Astrocyte (in vitro differentiated cells and primary cell): ENCODE data around the gene SCAF11. TPM values are rescaled to one million over a fixed set of nuclear protein-coding genes. Genes with fewer than 3 reads are reported as not detected.

Source experiments
- DNase-seq: peaks from one replicate; pipeline ENCODE4 v3.0.0-alpha.2; 2010; ENCODE audit warnings: low read depth
- FAIRE-seq: peaks from 2 replicates; lab custom pipeline; 2011; peaks lifted over from hg19 to GRCh38; lab: Jason Lieb, UNC
- H2AFZ ChIP-seq: 2 replicates; pipeline ENCODE4 v1.6.0; 2012; ENCODE audit warnings: low read depth, low read length, inconsistent platforms
- H3K27ac ChIP-seq: 2 replicates; pipeline ENCODE4 v1.5.1; 2011; ENCODE audit warnings: low read depth, low read length, inconsistent platforms
- H3K27me3 ChIP-seq: 2 replicates; pipeline ENCODE4 v1.6.0; 2011; ENCODE audit warnings: low read length, inconsistent platforms; ENCODE audit not compliant: insufficient read depth
- H3K36me3 ChIP-seq: 2 replicates; pipeline ENCODE4 v1.5.1; 2011; ENCODE audit warnings: low read length, inconsistent platforms; ENCODE audit not compliant: insufficient read depth
- H3K4me1 ChIP-seq: 2 replicates; pipeline ENCODE4 v1.5.1; 2011; ENCODE audit warnings: low read length, inconsistent platforms; ENCODE audit not compliant: insufficient read depth
- H3K4me2 ChIP-seq: 2 replicates; pipeline ENCODE4 v1.6.0; 2012; ENCODE audit warnings: low read length, inconsistent platforms
- H3K4me3 ChIP-seq: 2 replicates; pipeline ENCODE4 v1.5.1; 2011; ENCODE audit warnings: low read depth, mild to moderate bottlenecking, low read length, inconsistent platforms; ENCODE audit not compliant: insufficient read depth
- H3K79me2 ChIP-seq: 2 replicates; pipeline ENCODE4 v1.6.0; 2012; ENCODE audit warnings: mild to moderate bottlenecking, low read length, inconsistent platforms; ENCODE audit not compliant: insufficient read depth
- H3K9ac ChIP-seq: 2 replicates; pipeline ENCODE4 v1.6.0; 2012; ENCODE audit warnings: mild to moderate bottlenecking, low read length, inconsistent platforms
- H3K9me3 ChIP-seq: 2 replicates; pipeline ENCODE4 v1.5.1; 2012; ENCODE audit warnings: low read depth, mild to moderate bottlenecking, low read length, inconsistent platforms; ENCODE audit not compliant: insufficient read depth
- H4K20me1 ChIP-seq: 2 replicates; pipeline ENCODE4 v1.6.0; 2012; ENCODE audit warnings: low read length, inconsistent platforms; ENCODE audit not compliant: insufficient read depth
- H3K27ac Mint-ChIP-seq: one replicate; pipeline ENCODE4 v1.8.0; 2021; ENCODE audit warnings: mild to moderate bottlenecking, mixed read lengths; ENCODE audit not compliant: unreplicated experiment
- H3K27me3 Mint-ChIP-seq: one replicate; pipeline ENCODE4 v1.8.0; 2021; ENCODE audit warnings: low read depth, mixed read lengths; ENCODE audit not compliant: unreplicated experiment
- H3K36me3 Mint-ChIP-seq: one replicate; pipeline ENCODE4 v1.8.0; 2021; ENCODE audit warnings: low read depth, mixed read lengths; ENCODE audit not compliant: unreplicated experiment
- H3K4me1 Mint-ChIP-seq: one replicate; pipeline ENCODE4 v1.8.0; 2021; ENCODE audit warnings: low read depth, mixed read lengths; ENCODE audit not compliant: unreplicated experiment
- H3K4me3 Mint-ChIP-seq: one replicate; pipeline ENCODE4 v1.8.0; 2021; ENCODE audit warnings: mild to moderate bottlenecking, moderate library complexity, mixed read lengths; ENCODE audit not compliant: unreplicated experiment
- H3K9me3 Mint-ChIP-seq: one replicate; pipeline ENCODE4 v1.8.0; 2021; ENCODE audit warnings: mild to moderate bottlenecking, mixed read lengths; ENCODE audit not compliant: unreplicated experiment
- EZH2 ChIP-seq: IDR thresholded peaks from 2 replicates; pipeline ENCODE4 v1.6.1; 2012; ENCODE audit warnings: mild to moderate bottlenecking, low read length, inconsistent platforms; ENCODE audit not compliant: insufficient read depth
- total RNA-seq: library from RNA; stranded (reverse); gene quantifications from 2 replicates; pipeline ENCODE4 v1.2.1, GENCODE V29; 2021
- TF ChIP-seq, protein P1 (sequence below): IDR thresholded peaks from 2 replicates; pipeline ENCODE4 v1.5.1; 2011; ENCODE audit warnings: low read depth, mild to moderate bottlenecking, inconsistent platforms, low read length, moderate library complexity; ENCODE audit not compliant: insufficient read depth

Gene SCAF11
- total RNA-seq, 1 donor from 2014 or later, result 118 TPM

DNA sequence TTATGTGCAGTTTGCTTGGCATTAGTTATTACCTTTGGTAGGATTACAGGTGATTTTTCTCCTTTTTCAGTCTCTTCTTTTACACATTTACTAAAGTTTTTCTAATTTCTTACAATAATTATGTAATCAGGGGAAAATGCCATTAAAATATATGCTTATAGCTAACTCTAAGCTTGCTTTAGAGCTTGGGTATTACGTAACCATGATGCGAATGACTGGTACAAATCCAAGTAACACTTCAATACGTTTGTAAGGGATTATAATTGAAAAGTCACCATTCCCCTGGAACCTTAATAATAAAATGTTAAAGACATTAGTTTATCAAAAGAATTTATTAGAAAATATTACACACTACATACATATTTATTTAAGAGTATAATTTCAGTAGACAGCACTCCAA is 71.6 kb downstream of the SCAF11 start:
- FAIRE-seq (no peak), DNase-seq (no peak)
- Histone ChIP-seq H3K27me3 (no peaks in the 10 kb centered on the region), H3K36me3 (peaks cover 19% of the 10 kb centered on the region), H3K9ac (no peak overlapping the region), H4K20me1 (peaks cover 4% of the 10 kb centered on the region), H3K4me1 (peaks cover 2% of the 10 kb centered on the region), H3K4me3 (no peak overlapping the region), H3K9me3 (no peaks in the 10 kb centered on the region), H3K79me2 (no peaks in the 10 kb centered on the region), H3K27ac (no peak overlapping the region), H2AFZ (no peak overlapping the region), H3K4me2 (no peak overlapping the region)
- no peaks in the 10 kb centered on the region for H3K27me3 Mint-ChIP-seq
- TF ChIP-seq, protein P1, sequence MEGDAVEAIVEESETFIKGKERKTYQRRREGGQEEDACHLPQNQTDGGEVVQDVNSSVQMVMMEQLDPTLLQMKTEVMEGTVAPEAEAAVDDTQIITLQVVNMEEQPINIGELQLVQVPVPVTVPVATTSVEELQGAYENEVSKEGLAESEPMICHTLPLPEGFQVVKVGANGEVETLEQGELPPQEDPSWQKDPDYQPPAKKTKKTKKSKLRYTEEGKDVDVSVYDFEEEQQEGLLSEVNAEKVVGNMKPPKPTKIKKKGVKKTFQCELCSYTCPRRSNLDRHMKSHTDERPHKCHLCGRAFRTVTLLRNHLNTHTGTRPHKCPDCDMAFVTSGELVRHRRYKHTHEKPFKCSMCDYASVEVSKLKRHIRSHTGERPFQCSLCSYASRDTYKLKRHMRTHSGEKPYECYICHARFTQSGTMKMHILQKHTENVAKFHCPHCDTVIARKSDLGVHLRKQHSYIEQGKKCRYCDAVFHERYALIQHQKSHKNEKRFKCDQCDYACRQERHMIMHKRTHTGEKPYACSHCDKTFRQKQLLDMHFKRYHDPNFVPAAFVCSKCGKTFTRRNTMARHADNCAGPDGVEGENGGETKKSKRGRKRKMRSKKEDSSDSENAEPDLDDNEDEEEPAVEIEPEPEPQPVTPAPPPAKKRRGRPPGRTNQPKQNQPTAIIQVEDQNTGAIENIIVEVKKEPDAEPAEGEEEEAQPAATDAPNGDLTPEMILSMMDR, result no peak
- no peak for TF ChIP-seq EZH2
- H3K27ac Mint-ChIP-seq, result no peak overlapping the region
- H3K4me3 Mint-ChIP-seq, result no peak overlapping the region
- peaks cover 1% of the 10 kb centered on the region for H3K9me3 Mint-ChIP-seq
- no peaks in the 10 kb centered on the region for H3K36me3 Mint-ChIP-seq
- H3K4me1 Mint-ChIP-seq, result peaks cover 8% of the 10 kb centered on the region

DNA sequence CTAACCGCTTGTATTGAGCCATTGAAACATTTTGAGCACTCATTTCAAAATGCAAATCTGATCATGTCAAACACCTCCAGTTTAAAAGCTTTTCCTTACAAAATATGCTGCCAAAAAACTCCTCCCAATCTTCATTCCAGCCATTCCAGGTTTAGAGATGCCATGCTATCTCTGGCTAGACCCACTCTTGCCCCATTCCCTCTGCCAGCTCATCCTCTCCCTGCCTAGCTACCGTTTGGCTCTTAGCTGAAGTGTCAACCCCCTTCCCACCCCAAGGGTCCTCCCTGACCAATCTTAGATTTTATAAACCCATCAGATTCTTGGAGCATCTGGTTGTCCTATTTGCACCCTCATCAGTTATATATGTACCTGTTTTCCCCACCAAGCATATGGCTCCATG is 75.0 kb downstream of the SCAF11 start:
- Histone ChIP-seq H3K4me1 (peaks cover 5% of the 10 kb centered on the region), H3K27me3 (no peaks in the 10 kb centered on the region), H3K27ac (no peak overlapping the region), H2AFZ (no peak overlapping the region), H3K4me3 (no peak overlapping the region), H3K9ac (no peak overlapping the region), H3K4me2 (no peak overlapping the region), H3K36me3 (no peaks in the 10 kb centered on the region), H3K9me3 (no peaks in the 10 kb centered on the region), H3K79me2 (no peaks in the 10 kb centered on the region), H4K20me1 (no peaks in the 10 kb centered on the region)
- TF ChIP-seq, protein P1, result no peak
- TF ChIP-seq EZH2, result no peak
- Mint-ChIP-seq H3K27me3 (no peaks in the 10 kb centered on the region), H3K4me3 (peak overlapping the region; percentile 20), H3K27ac (no peak overlapping the region), H3K9me3 (peaks cover 1% of the 10 kb centered on the region), H3K36me3 (peaks cover 2% of the 10 kb centered on the region), H3K4me1 (peaks cover 12% of the 10 kb centered on the region)
- FAIRE-seq, result no peak
- DNase-seq, result no peak

DNA sequence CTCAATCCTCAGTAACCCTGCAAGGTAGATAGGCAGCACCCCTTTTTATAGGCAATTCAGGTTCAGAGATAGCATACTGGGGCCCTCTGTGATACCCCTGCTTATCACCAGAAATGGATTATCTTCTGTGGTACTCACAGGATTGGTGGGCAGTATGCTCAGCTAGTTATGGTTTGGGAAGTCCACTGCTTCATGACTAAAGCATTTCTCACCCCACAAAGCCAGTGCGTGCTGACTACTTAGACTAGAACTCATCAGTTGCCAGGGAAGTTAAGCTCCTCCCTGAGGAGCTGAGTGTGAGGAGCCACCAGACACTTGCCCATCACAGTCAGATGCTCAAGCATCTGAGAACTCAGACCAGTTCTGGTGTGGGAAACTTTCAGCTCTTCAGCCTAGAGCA is 76.3 kb downstream of the SCAF11 start:
- TF ChIP-seq, protein P1, result no peak
- no peak for TF ChIP-seq EZH2
- no peaks in the 10 kb centered on the region for H4K20me1 ChIP-seq
- no peak overlapping the region for H2AFZ ChIP-seq
- peaks cover 5% of the 10 kb centered on the region for H3K4me1 ChIP-seq
- H3K4me2 ChIP-seq, result no peak overlapping the region
- Mint-ChIP-seq H3K4me3 (no peak overlapping the region), H3K36me3 (peaks cover 2% of the 10 kb centered on the region), H3K27me3 (no peaks in the 10 kb centered on the region), H3K4me1 (peaks cover 12% of the 10 kb centered on the region), H3K27ac (peak overlapping the region; percentile 76), H3K9me3 (peaks cover 1% of the 10 kb centered on the region)
- no peak overlapping the region for H3K4me3 ChIP-seq
- no peaks in the 10 kb centered on the region for H3K36me3 ChIP-seq
- H3K9ac ChIP-seq, result no peak overlapping the region
- FAIRE-seq (peak; percentile 49), DNase-seq (peak; percentile 77)
- H3K27me3 ChIP-seq, result no peaks in the 10 kb centered on the region
- no peak overlapping the region for H3K27ac ChIP-seq
- H3K9me3 ChIP-seq, result no peaks in the 10 kb centered on the region
- H3K79me2 ChIP-seq, result no peaks in the 10 kb centered on the region
